GM12878 (cell line): Measurements from ENCODE around the gene SUGCT.

Experiments used
- ELK1 ChIP-seq: IDR thresholded peaks from 2 replicates; pipeline ENCODE4 v1.6.1; 2012; ENCODE audit warnings: low read depth, low read length, improper control_type of control experiment
- POLR2AphosphoS2 ChIP-seq: IDR thresholded peaks from 2 replicates; pipeline ENCODE4 v1.6.1; 2011; ENCODE audit warnings: low read depth, mild to moderate bottlenecking, low read length, improper control_type of control experiment, moderate library complexity
- RAD21 ChIP-seq: IDR thresholded peaks from 2 replicates; pipeline ENCODE4 v1.6.1; 2011; ENCODE audit warnings: mild to moderate bottlenecking, low read depth, low read length, moderate library complexity; ENCODE audit not compliant: insufficient read depth
- TBL1XR1 ChIP-seq: IDR thresholded peaks from 2 replicates; pipeline ENCODE4 v1.6.1; 2012; ENCODE audit warnings: low read depth, low read length, improper control_type of control experiment
- TF ChIP-seq, protein P1 (sequence below): IDR thresholded peaks from 2 replicates; pipeline ENCODE4 v1.6.1; 2012; ENCODE audit warnings: low read depth, low read length, improper control_type of control experiment
- TF ChIP-seq, protein P2 (sequence below), 3 experiments: IDR thresholded peaks in 2 of 3; conservative IDR thresholded peaks in 1 of 3; 2 replicates each; pipeline ENCODE4 v1.5.1; 2011; ENCODE audit warnings: low read depth in 3 of 3, low read length in 3 of 3, mild to moderate bottlenecking in 3 of 3, control low read depth in 2 of 3, moderate library complexity in 2 of 3, inconsistent platforms in 1 of 3, mixed read lengths in 1 of 3; ENCODE audit not compliant: control insufficient read depth in 2 of 3, insufficient read depth in 1 of 3; ENCODE audit errors: extremely low read depth in 1 of 3

DNA sequence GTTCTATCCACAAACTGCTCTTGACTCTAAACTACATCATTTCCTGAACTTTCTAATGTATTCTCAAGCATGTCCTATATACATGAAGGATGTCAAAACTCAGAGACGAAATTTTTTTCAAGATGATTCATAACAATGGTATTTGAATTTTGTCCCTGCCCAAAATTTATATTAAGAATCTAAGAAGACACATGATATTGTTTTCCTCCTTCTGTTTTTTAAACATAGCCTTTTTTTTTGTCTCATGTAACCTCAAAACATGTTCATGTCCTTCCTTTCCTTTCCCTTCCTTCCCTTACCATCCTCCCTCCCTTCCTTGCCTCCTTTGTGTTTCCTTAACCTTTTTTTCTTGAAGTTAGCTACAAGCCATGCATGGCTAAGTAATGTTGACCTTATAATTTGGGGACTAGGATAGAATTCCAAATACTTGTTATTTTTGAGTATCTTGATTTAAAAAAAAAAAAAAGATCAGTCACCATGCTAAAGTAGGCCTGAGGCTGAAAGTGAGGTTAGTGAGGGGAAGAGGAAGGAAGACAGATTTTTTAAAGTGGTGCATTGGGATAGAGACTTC lies 163.0 kb downstream of the SUGCT start:
- TF ChIP-seq, protein P1, sequence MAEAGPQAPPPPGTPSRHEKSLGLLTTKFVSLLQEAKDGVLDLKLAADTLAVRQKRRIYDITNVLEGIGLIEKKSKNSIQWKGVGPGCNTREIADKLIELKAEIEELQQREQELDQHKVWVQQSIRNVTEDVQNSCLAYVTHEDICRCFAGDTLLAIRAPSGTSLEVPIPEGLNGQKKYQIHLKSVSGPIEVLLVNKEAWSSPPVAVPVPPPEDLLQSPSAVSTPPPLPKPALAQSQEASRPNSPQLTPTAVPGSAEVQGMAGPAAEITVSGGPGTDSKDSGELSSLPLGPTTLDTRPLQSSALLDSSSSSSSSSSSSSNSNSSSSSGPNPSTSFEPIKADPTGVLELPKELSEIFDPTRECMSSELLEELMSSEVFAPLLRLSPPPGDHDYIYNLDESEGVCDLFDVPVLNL: no peak
- TF ChIP-seq RAD21 (no peak), TBL1XR1 (no peak), POLR2AphosphoS2 (no peak), ELK1 (no peak)
- TF ChIP-seq, protein P2, sequence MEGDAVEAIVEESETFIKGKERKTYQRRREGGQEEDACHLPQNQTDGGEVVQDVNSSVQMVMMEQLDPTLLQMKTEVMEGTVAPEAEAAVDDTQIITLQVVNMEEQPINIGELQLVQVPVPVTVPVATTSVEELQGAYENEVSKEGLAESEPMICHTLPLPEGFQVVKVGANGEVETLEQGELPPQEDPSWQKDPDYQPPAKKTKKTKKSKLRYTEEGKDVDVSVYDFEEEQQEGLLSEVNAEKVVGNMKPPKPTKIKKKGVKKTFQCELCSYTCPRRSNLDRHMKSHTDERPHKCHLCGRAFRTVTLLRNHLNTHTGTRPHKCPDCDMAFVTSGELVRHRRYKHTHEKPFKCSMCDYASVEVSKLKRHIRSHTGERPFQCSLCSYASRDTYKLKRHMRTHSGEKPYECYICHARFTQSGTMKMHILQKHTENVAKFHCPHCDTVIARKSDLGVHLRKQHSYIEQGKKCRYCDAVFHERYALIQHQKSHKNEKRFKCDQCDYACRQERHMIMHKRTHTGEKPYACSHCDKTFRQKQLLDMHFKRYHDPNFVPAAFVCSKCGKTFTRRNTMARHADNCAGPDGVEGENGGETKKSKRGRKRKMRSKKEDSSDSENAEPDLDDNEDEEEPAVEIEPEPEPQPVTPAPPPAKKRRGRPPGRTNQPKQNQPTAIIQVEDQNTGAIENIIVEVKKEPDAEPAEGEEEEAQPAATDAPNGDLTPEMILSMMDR (IDR thresholded peaks at IDR 0.05 in 2 of 3, conservative IDR thresholded peaks at IDR 0.05 in 1 of 3; ENCODE audit: control insufficient read depth in 2 of 3, extremely low read depth in 1 of 3, insufficient read depth in 1 of 3, low read depth in 3 of 3, low read length in 3 of 3): no peak
